Measurements from ENCODE around the gene CADM4.

DNA sequence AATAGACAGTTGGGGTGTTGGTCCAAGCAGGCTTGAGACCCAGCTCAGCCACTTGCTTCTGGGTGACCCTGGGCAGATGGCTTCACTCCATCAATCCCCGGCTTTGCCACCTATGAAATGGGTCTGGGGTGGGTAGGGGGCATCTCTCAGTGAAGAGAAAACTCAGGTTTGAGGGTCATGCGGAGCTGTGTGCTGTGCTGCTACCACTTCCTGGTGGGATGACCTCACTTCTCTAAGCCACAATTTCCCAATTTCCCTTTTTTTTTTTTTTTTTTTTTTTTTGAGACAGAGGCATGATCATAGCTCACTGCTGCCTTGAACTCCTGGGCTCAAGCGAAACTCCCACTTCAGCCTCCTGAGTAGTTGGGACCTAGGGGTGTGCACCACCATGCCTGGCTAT, 34.9 kb upstream of the CADM4 start:
- TF ChIP-seq, protein P1, sequence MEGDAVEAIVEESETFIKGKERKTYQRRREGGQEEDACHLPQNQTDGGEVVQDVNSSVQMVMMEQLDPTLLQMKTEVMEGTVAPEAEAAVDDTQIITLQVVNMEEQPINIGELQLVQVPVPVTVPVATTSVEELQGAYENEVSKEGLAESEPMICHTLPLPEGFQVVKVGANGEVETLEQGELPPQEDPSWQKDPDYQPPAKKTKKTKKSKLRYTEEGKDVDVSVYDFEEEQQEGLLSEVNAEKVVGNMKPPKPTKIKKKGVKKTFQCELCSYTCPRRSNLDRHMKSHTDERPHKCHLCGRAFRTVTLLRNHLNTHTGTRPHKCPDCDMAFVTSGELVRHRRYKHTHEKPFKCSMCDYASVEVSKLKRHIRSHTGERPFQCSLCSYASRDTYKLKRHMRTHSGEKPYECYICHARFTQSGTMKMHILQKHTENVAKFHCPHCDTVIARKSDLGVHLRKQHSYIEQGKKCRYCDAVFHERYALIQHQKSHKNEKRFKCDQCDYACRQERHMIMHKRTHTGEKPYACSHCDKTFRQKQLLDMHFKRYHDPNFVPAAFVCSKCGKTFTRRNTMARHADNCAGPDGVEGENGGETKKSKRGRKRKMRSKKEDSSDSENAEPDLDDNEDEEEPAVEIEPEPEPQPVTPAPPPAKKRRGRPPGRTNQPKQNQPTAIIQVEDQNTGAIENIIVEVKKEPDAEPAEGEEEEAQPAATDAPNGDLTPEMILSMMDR (IDR thresholded peaks at IDR 0.05; ENCODE audit: low read depth, low read length, missing input control), result no peak
- TF ChIP-seq, protein P2, sequence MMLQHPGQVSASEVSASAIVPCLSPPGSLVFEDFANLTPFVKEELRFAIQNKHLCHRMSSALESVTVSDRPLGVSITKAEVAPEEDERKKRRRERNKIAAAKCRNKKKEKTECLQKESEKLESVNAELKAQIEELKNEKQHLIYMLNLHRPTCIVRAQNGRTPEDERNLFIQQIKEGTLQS (IDR thresholded peaks at IDR 0.05), result no peak
- TF ChIP-seq TAF1 (conservative IDR thresholded peaks at IDR 0.05), result no peak
- TF ChIP-seq, protein P3, sequence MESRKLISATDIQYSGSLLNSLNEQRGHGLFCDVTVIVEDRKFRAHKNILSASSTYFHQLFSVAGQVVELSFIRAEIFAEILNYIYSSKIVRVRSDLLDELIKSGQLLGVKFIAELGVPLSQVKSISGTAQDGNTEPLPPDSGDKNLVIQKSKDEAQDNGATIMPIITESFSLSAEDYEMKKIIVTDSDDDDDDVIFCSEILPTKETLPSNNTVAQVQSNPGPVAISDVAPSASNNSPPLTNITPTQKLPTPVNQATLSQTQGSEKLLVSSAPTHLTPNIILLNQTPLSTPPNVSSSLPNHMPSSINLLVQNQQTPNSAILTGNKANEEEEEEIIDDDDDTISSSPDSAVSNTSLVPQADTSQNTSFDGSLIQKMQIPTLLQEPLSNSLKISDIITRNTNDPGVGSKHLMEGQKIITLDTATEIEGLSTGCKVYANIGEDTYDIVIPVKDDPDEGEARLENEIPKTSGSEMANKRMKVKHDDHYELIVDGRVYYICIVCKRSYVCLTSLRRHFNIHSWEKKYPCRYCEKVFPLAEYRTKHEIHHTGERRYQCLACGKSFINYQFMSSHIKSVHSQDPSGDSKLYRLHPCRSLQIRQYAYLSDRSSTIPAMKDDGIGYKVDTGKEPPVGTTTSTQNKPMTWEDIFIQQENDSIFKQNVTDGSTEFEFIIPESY (IDR thresholded peaks at IDR 0.05), result no peak
- TF ChIP-seq RAD21 (IDR thresholded peaks at IDR 0.05), result no peak
- TF ChIP-seq, protein P4, sequence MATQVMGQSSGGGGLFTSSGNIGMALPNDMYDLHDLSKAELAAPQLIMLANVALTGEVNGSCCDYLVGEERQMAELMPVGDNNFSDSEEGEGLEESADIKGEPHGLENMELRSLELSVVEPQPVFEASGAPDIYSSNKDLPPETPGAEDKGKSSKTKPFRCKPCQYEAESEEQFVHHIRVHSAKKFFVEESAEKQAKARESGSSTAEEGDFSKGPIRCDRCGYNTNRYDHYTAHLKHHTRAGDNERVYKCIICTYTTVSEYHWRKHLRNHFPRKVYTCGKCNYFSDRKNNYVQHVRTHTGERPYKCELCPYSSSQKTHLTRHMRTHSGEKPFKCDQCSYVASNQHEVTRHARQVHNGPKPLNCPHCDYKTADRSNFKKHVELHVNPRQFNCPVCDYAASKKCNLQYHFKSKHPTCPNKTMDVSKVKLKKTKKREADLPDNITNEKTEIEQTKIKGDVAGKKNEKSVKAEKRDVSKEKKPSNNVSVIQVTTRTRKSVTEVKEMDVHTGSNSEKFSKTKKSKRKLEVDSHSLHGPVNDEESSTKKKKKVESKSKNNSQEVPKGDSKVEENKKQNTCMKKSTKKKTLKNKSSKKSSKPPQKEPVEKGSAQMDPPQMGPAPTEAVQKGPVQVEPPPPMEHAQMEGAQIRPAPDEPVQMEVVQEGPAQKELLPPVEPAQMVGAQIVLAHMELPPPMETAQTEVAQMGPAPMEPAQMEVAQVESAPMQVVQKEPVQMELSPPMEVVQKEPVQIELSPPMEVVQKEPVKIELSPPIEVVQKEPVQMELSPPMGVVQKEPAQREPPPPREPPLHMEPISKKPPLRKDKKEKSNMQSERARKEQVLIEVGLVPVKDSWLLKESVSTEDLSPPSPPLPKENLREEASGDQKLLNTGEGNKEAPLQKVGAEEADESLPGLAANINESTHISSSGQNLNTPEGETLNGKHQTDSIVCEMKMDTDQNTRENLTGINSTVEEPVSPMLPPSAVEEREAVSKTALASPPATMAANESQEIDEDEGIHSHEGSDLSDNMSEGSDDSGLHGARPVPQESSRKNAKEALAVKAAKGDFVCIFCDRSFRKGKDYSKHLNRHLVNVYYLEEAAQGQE (IDR thresholded peaks at IDR 0.05), result no peak
- TF ChIP-seq SP1 (IDR thresholded peaks at IDR 0.05), result no peak

All from liver (tissue), 3 donors.